NT2/D1 (cell line): ENCODE measurements around the gene CAPRIN2.

ENCODE experiments used
- SUZ12 ChIP-seq: IDR thresholded peaks from 2 replicates; pipeline ENCODE4 v1.6.1; 2011; ENCODE audit not compliant: insufficient read length, insufficient read depth; ENCODE audit errors: extremely low read depth
- YY1 ChIP-seq: IDR thresholded peaks from 2 replicates; pipeline ENCODE4 v1.6.1; 2011; ENCODE audit not compliant: insufficient read length, insufficient read depth
- ZNF274 ChIP-seq: IDR thresholded peaks from 2 replicates; pipeline ENCODE4 v1.6.1; 2011; ENCODE audit warnings: mild to moderate bottlenecking, low read depth, low read length

- TF ChIP-seq ZNF274 (no peak), SUZ12 (no peak), YY1 (no peak)
Observed at GRCh38 chr12:30748147-30748546, 6.6 kb downstream of the CAPRIN2 start.
